Left renal cortex interstitium (tissue), 4 donors: ENCODE measurements around the gene MTMR8. TPM values are rescaled to one million over a fixed set of nuclear protein-coding genes. Genes with fewer than 3 reads are reported as not detected.
A peak's percentile ranks its signal among the peaks of the same experiment; 100 is the strongest.
"Not testable (repeated sequence)": the region's sequence is repeated elsewhere in the genome, so short reads cannot be mapped to it uniquely, and the experiment has no call there.

Source experiments
- DNase-seq, 4 donors: peaks; one replicate each; pipeline ENCODE4 v3.0.0-alpha.2; 2013; ENCODE audit warnings: low read depth in 4 of 4, low spot score in 2 of 4, missing footprints in 1 of 4
- polyA plus RNA-seq, 4 donors: library from polyadenylated mRNA; unstranded; fragments of 120-200 nt; gene quantifications; one replicate each; pipeline ENCODE4 v1.2.1, GENCODE V29; 2013; ENCODE audit not compliant: insufficient read length in 4 of 4

The MTMR8 gene
- polyA plus RNA-seq = 1 to 10 TPM; 1.4 to 2.0 (median 1.8) TPM

DNA sequence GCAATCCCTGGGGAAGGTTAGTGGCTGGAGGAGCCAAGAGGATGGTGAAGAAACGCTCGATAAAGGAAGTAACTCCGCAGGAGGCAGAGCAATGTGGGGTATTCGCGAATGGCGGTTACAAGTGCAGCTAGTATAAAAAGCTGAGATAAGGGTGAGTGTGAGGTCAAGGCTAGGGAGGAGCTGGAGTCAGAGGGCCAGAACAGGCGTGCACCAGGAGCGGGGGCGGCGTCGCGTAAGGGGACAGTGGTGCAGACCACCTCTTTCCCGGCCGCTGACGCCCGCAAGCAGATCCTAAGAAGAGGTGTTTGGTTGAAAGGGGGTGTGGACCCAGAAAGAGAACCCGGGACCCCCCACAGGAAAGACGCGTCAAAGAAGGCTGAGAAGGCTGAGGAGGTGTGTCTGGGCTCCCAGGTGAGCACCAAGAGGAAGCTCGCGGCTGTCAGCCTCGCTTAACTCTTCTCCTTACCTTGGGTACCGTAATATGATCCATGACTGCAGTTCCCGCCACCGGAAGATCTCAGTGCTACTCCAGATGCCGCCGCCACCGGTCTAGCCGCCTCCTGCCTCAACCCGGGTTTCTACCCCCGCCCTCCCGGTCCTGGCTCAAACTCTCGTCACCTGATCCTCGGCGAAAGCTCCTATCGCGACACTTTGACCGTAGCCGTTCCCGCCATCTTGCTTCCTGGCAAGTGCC, at the start of gene MTMR8:
TSS of gene MTMR8 (minus strand) at position 579 of the 694 bp plus-strand sequence. CDS start at position 490, 89 bp downstream.
- peak in 3 of 4 donors; percentile 26 to 43 (median 29) for DNase-seq

DNA sequence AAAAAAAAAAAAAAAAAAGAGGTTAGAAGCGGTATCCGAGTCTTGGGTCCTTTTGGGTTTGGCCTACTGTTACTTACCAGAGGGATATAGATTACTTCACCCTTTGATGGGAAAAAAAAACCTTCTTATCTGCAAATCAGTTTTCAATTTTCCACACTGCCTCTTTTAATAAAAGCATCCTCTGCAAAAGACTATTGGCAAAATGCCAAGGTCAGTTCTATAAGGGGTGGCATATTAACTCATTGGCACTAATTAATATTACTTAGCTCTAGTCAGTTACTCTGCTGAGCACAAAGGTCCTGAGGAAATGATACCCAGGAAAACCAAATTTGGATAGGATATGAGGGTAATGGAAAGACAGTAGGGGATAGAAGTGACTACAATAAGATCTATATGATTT, 44.3 kb upstream of the MTMR8 start:
- DNase-seq = no peak

DNA sequence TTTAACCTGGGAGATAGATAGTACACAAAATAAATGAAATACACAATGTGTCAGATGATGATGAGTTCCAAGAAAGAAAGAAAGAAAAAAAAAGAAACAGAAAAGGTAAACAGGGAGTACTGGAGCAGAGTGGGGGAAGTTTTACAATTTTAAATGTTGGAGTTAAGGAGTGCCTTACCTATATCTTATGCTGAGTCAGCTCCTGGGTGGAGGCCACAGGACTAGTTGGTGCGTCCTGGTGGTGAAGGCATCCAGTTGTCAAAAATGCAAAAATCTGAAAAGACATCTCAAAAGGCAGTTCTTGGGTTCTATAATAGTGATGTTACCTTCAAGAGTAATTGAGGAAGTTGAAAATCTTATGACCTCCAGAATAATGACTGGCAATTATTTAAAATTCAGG, 42.4 kb upstream of the MTMR8 start:
- DNase-seq = no peak

DNA sequence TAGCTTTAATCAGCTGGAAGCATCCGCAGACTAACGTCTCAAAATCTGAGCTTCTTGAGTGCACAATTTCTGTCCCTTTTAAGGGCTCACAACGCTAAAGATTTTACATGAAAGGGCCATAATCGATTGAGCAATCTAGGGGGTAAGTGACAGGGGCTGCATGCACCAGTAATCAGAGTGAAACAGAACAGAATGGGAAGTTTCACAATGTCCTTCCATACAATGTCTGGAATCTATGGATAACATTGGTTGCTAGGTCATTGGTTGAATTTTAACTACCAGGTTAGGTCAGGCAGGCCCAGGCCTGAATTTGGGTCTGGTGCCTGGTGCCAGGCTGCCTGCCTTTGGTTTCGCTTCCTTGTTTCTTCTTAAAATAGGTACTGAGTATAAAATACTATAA, 42.0 kb upstream of the MTMR8 start:
- DNase-seq = no peak

DNA sequence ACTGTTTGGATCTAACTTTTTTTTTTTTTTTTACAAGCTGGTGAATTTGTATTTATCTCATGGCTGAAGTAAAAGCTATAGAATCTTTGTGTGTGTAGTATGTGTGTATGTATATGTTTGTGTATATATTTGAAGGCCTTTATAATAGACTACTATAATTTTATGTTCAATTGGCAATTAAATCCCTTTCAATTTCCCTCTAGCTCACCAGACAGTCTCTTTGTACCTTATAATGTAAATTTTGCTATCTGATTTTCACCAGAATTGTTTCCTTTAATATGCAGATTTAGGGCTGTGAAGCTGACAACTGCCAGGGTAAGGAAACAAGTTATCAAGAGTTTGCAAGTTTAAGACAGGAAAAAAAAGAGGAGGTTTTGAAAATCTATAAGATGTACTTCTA, 33.1 kb upstream of the MTMR8 start:
- DNase-seq = no peak

DNA sequence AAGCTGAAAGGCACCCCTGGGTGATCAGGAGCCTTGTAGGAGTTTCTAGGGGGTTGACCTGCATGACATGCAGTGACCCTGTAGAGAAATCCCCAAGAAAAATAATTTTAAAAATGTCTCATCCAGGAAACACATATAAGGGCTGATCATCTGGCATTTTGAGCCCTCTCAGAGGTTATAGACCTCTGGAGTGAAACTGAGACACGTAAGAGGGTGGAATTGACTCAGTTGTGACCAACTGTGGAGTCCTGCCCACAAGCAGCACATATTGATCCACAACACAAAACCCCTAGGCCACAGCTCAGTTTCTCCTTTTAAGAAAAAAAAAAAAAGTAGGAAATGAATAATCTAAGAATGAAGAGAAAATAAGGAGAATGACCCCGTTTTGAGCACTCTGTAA, 32.5 kb upstream of the MTMR8 start:
- no peak for DNase-seq

DNA sequence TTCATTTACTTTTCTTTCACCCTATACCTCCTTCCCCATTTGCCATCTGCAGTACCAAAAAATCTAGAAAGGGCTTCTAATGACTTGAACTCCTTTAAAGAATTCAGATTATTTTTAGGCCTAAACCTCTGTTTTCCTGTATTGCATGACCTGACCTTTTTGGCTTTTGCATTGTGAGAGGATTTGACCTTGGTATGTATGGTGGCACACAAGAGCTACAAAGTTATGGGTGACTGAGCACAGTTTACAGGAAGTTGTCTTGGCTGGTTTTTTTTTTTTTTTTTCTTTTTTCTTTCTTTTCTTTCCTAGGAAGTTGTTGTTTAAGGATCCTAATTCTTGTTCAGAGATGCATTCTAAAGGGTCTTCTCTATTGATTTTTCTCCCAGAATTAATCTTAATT, 32.0 kb upstream of the MTMR8 start:
- peak in 1 of 4 donors; percentile 0 for DNase-seq

DNA sequence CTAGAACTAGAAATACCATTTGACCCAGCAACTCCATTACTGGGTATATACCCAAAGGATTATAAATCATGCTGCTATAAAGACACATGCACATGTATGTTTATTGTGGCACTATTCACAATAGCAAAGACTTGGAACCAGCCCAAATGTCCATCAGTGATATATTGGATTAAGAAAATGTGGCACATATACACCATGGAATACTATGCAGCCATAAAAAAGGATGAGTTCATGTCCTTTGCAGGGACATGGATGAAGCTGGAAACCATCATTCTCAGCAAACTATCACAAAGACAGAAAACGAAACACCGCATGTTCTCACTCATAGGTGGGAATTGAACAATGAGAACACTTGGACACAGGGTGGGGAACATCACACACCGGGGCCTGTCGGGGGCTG, 14.5 kb upstream of the MTMR8 start:
- not testable (repeated sequence) for DNase-seq

DNA sequence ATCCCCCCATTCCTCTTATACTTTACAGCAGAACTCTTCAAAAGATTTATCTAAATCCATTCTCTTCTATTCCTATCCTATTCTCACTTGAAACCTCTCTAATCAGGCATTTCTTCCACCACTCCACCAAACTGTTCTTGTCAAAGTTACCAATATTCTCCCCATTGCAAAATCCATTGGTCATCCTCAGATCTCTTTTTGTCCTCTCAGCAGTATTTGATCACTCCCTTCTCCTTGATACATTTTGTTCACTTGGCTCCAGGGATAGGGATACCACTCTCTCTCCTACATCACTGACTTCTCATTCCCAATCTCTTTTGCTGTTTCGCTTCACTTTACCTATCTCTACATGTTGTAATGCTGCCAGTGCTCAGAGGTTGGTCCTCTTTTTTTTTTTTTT, 2.8 kb upstream of the MTMR8 start:
- no peak for DNase-seq

DNA sequence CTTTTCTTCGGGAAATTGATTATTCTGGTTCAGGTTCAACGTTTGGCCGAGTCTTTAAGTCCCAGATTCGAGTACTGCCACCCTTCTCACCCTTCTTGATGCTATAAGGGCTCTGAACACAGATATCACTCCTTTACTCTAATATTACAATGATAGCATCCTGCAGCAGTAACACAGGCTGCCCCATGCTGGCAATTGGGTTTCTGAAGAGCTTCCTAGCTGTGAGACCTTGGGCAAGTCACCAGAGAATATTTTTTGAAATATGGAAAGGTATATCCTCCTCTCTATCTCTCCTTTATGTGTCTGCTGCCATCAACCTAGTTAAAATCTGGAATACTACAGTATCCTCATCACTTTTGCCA, 297 bp upstream of the MTMR8 start:
- no peak for DNase-seq

DNA sequence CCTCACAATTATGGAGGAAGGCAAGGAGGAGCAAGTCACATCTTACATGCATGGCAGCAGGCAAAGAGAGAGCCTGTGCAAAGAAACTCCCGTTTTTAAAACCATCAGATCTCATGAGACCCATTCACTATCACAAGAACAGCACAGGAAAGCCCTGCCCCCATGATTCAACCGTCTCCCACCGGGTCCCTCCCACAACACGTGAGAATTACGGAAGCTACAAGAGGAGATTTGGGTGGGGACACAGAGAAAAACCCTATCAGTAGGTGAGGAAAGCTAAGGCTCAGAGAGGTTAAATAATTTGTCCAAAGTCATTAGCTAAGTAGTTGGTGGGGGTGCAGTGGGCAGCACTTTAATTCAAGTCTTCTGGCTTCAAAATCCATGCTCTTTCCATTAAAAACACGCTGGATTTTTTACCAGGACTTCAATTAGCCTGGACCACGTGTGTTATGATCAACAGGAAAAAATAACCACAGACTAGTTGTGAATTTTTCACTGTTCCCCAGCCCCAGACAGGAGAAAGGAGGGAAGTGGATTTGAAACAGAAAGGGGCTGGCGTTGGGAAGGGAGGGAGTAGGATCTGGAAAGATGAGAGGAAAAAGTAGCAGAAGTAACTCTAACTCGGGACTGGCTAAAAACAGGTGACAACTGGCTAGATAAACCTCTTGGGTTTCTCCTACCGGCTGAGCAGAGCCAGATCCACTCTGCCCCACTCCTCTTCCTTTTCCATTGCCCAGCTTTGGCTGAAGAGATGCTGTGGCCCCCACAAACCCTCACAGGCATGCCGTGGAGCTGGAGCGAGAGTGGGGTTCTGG, 986 bp downstream of the MTMR8 start:
- no peak for DNase-seq

DNA sequence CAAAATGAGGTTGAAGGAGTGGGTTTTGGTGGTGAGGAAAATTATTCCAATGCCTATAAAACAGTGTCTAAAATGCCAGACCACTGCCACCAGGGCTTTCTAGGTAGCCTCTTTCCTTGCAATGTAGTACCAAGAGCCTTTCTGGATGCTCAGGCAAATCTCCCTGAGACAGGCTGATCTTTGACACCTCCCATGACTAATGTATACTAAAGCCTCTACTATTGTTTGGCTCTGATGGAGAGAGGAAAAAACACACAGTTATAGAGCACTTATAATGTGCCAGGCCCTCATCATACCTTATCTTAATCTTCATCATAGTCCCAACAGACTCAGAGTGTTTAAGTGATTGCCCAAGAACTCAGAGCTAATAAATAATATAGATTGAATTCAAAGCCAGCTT, 5.8 kb downstream of the MTMR8 start:
- no peak for DNase-seq

DNA sequence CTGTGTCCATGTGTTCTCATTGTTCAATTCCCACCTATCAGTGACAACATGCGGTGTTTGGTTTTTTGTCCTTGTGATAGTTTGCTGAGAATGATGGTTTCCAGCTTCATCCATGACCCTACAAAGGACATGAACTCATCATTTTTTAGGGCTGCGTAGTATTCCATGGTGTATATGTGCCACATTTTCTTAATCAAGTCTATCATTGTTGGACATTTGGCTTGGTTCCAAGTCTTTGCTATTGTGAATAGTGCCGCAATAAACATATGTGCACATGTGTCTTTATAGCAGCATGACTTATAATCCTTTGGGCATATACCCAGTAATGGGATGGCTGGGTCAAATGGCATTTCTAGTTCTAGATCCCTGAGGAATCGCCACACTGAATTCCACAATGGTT, 14.5 kb downstream of the MTMR8 start:
- DNase-seq = not testable (repeated sequence)

DNA sequence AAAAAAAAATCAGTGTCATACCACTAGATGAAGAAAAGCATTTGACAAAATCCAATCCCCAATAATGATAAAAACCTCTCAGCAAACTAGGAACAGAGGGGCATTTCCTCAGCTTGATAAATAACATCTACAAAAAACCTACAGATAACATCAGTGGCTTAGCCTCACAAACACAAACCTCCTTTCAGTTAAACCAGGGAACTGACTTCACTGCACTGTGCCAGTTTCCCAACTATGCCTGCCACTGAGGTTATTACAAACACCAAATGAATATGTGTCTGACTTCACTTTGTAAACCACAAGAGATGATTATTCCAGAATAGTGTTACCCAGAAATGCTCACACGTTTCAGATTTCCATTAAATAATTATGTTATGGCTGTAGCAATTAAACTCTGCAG, 15.3 kb downstream of the MTMR8 start:
- DNase-seq = no peak

DNA sequence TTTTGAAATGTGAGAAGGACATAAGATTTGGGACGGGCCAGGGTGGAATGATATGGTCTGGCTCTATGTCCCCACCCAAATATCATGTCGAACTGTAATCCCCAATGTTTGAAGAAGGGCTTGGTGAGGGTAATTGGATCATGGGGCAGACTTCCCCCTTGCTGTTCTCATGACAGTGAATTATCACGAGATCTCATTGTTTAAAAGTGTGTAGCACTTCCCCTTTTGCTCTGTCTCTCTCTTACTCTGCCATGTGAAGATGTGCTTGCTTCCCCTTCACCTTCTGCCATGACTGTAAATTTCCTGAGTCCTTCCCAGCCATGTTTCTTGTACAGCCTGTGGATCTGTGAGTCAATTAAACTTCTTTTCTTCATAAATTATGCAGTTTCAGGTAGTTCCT, 17.5 kb downstream of the MTMR8 start:
- no peak for DNase-seq

DNA sequence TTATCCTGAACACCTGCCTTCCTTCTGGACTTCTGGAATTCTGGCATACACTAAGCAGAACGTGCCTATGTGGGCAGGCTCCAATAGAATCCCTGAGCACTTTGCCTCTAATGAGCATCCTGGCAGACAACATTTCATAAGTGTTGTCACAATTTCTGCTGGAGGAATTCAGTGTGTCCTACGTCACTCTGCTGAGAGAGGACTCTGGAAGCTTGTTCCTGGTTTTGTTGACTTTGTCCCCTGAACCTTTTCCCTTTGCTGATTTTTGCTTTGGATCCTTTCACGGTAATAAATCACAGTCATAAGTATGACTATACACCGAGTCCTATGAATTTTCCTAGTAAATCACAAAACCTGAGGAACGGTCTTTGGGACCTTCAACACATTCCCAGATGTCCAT, 43.2 kb downstream of the MTMR8 start:
- no peak for DNase-seq

DNA sequence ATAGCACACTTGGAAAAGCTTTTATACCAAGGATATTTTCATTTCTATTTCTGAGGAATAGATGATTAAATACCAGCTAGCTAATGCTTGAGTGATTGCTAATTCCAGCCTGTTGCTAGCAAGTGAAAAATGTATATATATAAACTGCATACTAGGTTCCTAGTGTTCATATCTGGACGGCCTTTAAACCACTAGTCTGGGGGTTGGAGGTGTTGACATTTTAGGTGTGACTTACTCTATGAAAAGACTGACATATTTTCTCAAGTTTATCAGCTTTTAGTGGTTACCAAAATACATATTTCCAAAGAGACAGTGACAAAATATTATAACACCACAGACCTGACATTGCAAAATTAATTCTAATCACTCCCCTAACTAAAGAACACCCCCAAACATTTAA, 44.7 kb downstream of the MTMR8 start:
- no peak for DNase-seq

DNA sequence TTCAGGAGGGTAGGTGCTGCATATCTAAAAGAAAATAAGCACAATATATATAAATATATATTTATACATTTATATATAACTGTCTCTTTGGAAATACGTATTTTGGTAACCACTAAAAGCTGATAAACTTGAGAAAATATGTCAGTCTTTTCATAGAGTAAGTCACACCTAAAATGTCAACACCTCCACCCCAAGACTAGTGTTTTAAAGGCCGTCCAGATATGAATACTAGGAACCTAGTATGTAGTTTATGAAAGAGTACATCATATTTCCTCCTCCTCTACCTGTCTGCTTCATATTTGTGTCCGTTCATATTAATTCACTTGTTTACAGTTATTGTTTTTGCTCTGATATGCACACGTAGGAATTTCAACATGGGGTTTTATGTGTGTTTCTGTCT, 45.2 kb downstream of the MTMR8 start:
- DNase-seq = no peak

DNA sequence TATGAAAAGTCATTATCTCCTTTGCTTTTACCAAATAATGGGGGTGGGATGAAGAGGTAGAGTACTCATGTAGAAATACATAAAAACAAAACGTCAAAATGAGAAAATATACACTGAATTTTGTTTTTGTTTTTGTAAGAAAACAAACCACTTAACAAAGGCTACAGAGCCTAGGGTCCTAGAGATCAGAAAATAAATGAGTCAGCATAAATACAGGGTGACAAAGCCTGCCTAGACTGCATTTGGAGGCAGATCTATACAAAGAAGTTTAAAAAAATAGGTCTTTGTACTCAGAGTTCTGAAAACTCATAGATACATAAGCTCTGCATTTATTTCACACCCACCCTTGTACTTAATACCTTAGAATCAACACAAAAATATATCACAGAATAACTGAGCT, 52.4 kb downstream of the MTMR8 start:
- DNase-seq = no peak

DNA sequence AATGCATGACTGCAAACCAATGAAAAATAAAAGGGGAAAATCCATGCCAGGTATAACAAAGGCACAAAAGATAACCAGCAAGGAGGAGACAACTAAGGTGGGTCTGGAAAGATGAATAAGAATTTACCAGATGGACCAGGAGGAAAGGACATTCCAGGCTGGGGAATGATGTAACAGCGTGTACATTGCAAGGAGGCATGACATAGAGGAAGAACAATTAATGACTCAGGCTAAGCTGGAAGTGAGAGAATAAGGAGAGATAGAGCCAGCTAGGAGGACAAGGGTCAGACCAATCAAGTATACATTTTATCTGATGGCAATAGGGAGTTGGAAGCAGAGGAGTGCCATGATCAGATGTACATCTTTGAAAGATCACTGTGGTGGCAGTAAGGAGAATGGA, 57.0 kb downstream of the MTMR8 start:
- no peak for DNase-seq

DNA sequence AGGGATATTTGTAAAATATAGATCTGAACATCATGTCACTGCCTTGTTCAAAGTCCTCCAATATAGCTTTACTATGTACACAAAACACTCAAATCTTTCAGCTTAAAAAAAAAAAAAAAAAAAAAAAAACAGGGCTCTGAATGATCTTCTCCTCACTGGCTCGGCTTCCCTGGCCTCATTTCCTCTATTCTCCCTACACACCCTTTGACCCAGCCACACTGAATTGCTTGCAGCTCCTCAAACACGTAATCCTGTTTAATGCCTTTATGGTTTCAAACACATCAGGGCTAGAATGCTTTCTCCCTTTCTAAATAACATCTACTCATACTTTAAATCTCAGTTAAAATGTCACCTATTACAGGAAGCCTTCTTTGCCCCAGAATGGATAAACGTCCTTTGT, 60.8 kb downstream of the MTMR8 start:
- no peak for DNase-seq

DNA sequence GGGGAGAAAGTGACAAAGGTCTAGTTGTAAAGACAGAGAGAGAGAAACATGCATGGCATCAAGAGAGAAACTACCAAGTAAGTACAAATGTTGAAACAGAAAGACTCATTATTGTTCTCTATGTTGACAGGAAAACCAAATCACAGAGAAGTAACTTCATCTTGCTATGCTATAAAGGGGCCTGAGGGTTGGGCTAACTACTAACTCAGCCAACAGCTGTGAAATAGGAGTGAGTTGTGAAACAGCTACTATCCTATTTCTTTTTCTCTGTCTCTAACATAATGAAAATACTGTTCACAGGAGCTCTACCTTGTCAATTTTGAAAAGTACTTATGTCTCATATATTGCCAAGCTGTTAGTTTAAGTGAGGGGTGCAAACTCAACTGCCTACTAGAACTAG, 65.0 kb downstream of the MTMR8 start:
- DNase-seq = no peak
